HG02943 (cell line): ENCODE data around the gene KPTN.
"Not testable (repeated sequence)": the region's sequence is repeated elsewhere in the genome, so short reads cannot be mapped to it uniquely, and the experiment has no call there.

ENCODE experiments used
- ATAC-seq: cut with Tn5 transposase; IDR thresholded peaks from one replicate; pipeline ENCODE4 v1.9.1; 2021; ENCODE audit warnings: mild to moderate bottlenecking, low read depth, moderate library complexity; ENCODE audit not compliant: unreplicated experiment

Gene KPTN

GRCh38 chr19:47492571-47493377 lies 8.8 kb upstream of the KPTN start:
- no peak for ATAC-seq

- no peak for ATAC-seq
Observed at GRCh38 chr19:47492137-47492533, 8.1 kb upstream of the KPTN start.

- no peak for ATAC-seq
Observed at GRCh38 chr19:47491358-47492136, 7.5 kb upstream of the KPTN start.

- no peak for ATAC-seq
Observed at GRCh38 chr19:47490847-47491246, 6.8 kb upstream of the KPTN start.

GRCh38 chr19:47490031-47490430 lies 6.0 kb upstream of the KPTN start:
- ATAC-seq = no peak

- no peak for ATAC-seq
Observed at GRCh38 chr19:47489072-47489914, 5.3 kb upstream of the KPTN start.

- no peak for ATAC-seq
Observed at GRCh38 chr19:47487551-47488515, 3.8 kb upstream of the KPTN start.

GRCh38 chr19:47486900-47487299 lies 2.9 kb upstream of the KPTN start:
- ATAC-seq = no peak

- ATAC-seq = not testable (repeated sequence)
Observed at GRCh38 chr19:47486220-47486619, 2.2 kb upstream of the KPTN start.

GRCh38 chr19:47485210-47485609 lies 1.2 kb upstream of the KPTN start:
- ATAC-seq = no peak

- ATAC-seq = no peak
Observed at GRCh38 chr19:47483200-47483599, 819 bp downstream of the KPTN start.

- ATAC-seq = no peak
Observed at GRCh38 chr19:47481460-47482052, 2.5 kb downstream of the KPTN start.

GRCh38 chr19:47480658-47481057 lies 3.4 kb downstream of the KPTN start:
- ATAC-seq = no peak

- no peak for ATAC-seq
Observed at GRCh38 chr19:47479701-47480503, 4.1 kb downstream of the KPTN start.

- no peak for ATAC-seq
Observed at GRCh38 chr19:47476438-47476972, 7.5 kb downstream of the KPTN start.

- no peak for ATAC-seq
Observed at GRCh38 chr19:47475465-47475864, 8.6 kb downstream of the KPTN start.

GRCh38 chr19:47473336-47473735 lies 10.7 kb downstream of the KPTN start:
- ATAC-seq = no peak

- no peak for ATAC-seq
Observed at GRCh38 chr19:47471733-47472457, 12.1 kb downstream of the KPTN start, which contains the start of gene SLC8A2. Gene SLC8A2, minus strand, starts transcription at chr19:47471893. Its CDS starts 5,490 bp downstream, at chr19:47466403.
